HEK293T (cell line): ENCODE data around the gene PGAM2.

Source experiments
- CTCF ChIA-PET: fragments of 350-600 bp; formaldehyde crosslinking; extraction: SDS; loops from one replicate; lab custom pipeline; 2021; ENCODE audit warnings: antibody characterized with exemption, inconsistent platforms; lab: Yijun Ruan, JAX
- POLR2A ChIA-PET: fragments of 350-600 bp; formaldehyde crosslinking; extraction: SDS; loops from one replicate; lab custom pipeline; 2020; ENCODE audit warnings: antibody characterized with exemption, inconsistent platforms; lab: Yijun Ruan, JAX
- DNase-seq: peaks from one replicate; pipeline ENCODE4 v3.0.0; 2012; ENCODE audit warnings: mixed read lengths; ENCODE audit errors: extremely low spot score
- ARNT ChIP-seq: fragments of 450-650 bp; IDR thresholded peaks from 2 replicates; pipeline ENCODE4 v1.6.1; 2017; ENCODE audit warnings: mild to moderate bottlenecking
- BHLHE40 ChIP-seq: fragments of 450-650 bp; IDR thresholded peaks from 2 replicates; pipeline ENCODE4 v1.6.1; 2016; ENCODE audit warnings: mild to moderate bottlenecking, moderate library complexity, borderline replicate concordance
- CTBP1 ChIP-seq: fragments of 450-650 bp; IDR thresholded peaks from 2 replicates; pipeline ENCODE4 v1.6.1; 2016; ENCODE audit warnings: borderline replicate concordance
- ELF4 ChIP-seq: fragments of 450-650 bp; IDR thresholded peaks from 2 replicates; pipeline ENCODE4 v1.6.1; 2017; ENCODE audit warnings: antibody characterized with exemption
- FOXA1 ChIP-seq: fragments of 450-650 bp; IDR thresholded peaks from 2 replicates; pipeline ENCODE4 v1.6.1; 2016; ENCODE audit warnings: mild to moderate bottlenecking
- FOXK2 ChIP-seq: fragments of 450-650 bp; IDR thresholded peaks from 2 replicates; pipeline ENCODE4 v1.6.1; 2016; ENCODE audit warnings: mild to moderate bottlenecking
- FOXM1 ChIP-seq: fragments of 450-650 bp; IDR thresholded peaks from 2 replicates; pipeline ENCODE4 v1.6.1; 2017; ENCODE audit warnings: mild to moderate bottlenecking, borderline replicate concordance
- HDGF ChIP-seq: fragments of 450-650 bp; IDR thresholded peaks from 2 replicates; pipeline ENCODE4 v1.6.1; 2017; ENCODE audit warnings: antibody characterized with exemption, borderline replicate concordance
- L3MBTL2 ChIP-seq: fragments of 450-650 bp; conservative IDR thresholded peaks from 2 replicates; pipeline ENCODE4 v1.6.1; 2016; ENCODE audit warnings: mild to moderate bottlenecking
- LEF1 ChIP-seq: fragments of 450-650 bp; IDR thresholded peaks from 2 replicates; pipeline ENCODE4 v1.6.1; 2017; ENCODE audit warnings: mild to moderate bottlenecking, borderline replicate concordance
- NFRKB ChIP-seq: fragments of 450-650 bp; IDR thresholded peaks from 2 replicates; pipeline ENCODE4 v1.6.1; 2016; ENCODE audit warnings: mild to moderate bottlenecking, moderate library complexity
- SP1 ChIP-seq: fragments of 450-650 bp; IDR thresholded peaks from 2 replicates; pipeline ENCODE4 v1.6.1; 2017
- SUZ12 ChIP-seq: fragments of 450-650 bp; IDR thresholded peaks from 2 replicates; pipeline ENCODE4 v1.6.1; 2016; ENCODE audit warnings: mild to moderate bottlenecking
- TARDBP ChIP-seq: fragments of 450-650 bp; IDR thresholded peaks from 2 replicates; pipeline ENCODE4 v1.6.1; 2016
- ZNF384 ChIP-seq: fragments of 450-650 bp; IDR thresholded peaks from 2 replicates; pipeline ENCODE4 v1.6.1; 2016
- TF ChIP-seq, protein P1 (sequence below): fragments of 450-650 bp; IDR thresholded peaks from 2 replicates; pipeline ENCODE4 v1.6.1; 2016

Gene PGAM2

DNA sequence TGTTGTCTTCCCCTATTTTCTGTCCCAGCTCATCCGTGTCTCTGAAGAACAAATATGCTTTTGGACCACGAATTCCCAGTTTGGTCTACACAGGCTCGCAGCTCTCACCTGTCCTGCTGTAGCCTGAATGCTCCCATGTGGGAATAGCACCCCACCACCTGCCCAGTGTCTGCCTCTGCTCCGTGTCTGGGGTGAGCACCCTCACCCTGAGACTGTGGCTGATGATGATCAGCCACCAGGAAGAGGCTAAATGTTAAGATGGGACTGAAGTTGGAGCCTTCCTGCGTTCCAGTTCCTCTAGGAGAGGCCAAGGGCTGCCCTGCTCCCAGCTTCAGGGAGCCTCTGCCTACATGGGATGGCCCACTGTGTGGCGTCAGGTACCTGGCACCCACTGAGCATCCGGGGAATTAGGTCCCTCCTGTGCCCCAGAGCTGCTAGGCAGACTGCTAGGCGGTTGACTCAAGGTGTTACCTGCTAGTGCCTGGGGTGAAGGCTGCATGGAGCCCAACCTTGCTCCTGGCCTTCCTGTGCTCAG lies 3.7 kb downstream of the PGAM2 start:
- TF ChIP-seq HDGF, result no peak
- TF ChIP-seq SUZ12, result no peak
- TF ChIP-seq ARNT, result no peak
- TF ChIP-seq, protein P1, sequence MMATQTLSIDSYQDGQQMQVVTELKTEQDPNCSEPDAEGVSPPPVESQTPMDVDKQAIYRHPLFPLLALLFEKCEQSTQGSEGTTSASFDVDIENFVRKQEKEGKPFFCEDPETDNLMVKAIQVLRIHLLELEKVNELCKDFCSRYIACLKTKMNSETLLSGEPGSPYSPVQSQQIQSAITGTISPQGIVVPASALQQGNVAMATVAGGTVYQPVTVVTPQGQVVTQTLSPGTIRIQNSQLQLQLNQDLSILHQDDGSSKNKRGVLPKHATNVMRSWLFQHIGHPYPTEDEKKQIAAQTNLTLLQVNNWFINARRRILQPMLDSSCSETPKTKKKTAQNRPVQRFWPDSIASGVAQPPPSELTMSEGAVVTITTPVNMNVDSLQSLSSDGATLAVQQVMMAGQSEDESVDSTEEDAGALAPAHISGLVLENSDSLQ, result no peak
- TF ChIP-seq TARDBP, result no peak
- no peak for DNase-seq
- ChIA-PET POLR2A (interaction anchor here (0.8 to 1.4 kb wide), 2 partner anchors 10 to 18 kb away, joined by 3 read pairs; no protein-coding TSS in a partner anchor), CTCF (interaction anchor here (0.6 kb wide), 1 partner anchor 10 kb away, joined by 3 read pairs; no protein-coding TSS in a partner anchor)

DNA sequence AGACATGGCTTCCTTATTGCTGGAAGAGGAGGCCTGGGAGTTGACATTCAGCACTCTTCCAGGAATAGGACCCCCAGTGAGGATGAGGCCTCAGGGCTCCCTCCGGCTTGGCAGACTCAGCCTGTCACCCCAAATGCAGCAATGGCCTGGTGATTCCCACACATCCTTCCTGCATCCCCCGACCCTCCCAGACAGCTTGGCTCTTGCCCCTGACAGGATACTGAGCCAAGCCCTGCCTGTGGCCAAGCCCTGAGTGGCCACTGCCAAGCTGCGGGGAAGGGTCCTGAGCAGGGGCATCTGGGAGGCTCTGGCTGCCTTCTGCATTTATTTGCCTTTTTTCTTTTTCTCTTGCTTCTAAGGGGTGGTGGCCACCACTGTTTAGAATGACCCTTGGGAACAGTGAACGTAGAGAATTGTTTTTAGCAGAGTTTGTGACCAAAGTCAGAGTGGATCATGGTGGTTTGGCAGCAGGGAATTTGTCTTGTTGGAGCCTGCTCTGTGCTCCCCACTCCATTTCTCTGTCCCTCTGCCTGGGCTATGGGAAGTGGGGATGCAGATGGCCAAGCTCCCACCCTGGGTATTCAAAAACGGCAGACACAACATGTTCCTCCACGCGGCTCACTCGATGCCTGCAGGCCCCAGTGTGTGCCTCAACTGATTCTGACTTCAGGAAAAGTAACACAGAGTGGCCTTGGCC lies 4.3 kb downstream of the PGAM2 start:
- POLR2A ChIA-PET, result interaction anchor here (0.8 kb wide), 1 partner anchor 18 kb away, joined by 3 read pairs; no protein-coding TSS in a partner anchor
- no peak for DNase-seq
- CTCF ChIA-PET, result interaction anchor here (0.6 kb wide), 1 partner anchor 11 kb away, joined by 3 read pairs; no protein-coding TSS in a partner anchor
- TF ChIP-seq FOXK2, result no peak

DNA sequence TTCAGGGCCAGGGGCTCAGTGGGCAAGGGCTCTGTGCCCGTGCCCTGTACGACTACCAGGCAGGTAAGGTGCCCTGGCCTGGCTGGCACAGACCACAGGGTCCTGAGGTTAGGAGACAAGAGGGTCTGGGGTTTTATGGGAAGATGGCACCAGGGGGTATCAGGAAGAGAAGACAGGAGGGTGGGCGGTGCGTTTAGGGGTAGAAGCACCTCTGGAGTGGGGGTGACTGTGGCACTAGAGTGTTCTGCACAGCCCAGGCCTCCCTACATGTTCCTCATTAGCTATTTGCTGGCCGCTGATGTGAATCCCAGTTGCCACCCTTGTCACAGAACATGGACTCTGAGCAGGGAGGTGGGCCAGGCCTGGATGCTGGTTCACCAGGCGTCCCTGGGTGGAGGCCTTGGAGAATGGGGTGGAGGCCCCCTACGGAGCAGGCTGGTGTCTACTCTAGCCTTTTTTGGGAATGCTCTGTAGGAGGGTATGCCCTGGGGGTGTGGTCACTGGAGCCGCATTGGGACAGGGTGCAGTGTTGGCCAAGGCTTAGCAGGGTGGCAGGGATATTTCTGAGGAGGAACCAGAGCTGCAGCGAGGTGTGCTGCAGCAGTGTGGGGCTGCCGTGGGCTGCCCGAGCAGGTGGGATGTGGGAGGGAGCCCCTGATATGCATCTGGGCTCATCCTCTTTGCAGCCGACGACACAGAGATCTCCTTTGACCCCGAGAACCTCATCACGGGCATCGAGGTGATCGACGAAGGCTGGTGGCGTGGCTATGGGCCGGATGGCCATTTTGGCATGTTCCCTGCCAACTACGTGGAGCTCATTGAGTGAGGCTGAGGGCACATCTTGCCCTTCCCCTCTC lies 5.0 kb downstream of the PGAM2 start:
- ChIA-PET POLR2A (no interaction called here), CTCF (interaction anchor here (0.6 kb wide), 1 partner anchor 10 kb away, joined by 4 read pairs; no protein-coding TSS in a partner anchor)
- TF ChIP-seq CTBP1 (no peak), FOXA1 (no peak), SP1 (no peak), SUZ12 (no peak), LEF1 (no peak), FOXK2 (no peak), HDGF (no peak)
- no peak for DNase-seq

DNA sequence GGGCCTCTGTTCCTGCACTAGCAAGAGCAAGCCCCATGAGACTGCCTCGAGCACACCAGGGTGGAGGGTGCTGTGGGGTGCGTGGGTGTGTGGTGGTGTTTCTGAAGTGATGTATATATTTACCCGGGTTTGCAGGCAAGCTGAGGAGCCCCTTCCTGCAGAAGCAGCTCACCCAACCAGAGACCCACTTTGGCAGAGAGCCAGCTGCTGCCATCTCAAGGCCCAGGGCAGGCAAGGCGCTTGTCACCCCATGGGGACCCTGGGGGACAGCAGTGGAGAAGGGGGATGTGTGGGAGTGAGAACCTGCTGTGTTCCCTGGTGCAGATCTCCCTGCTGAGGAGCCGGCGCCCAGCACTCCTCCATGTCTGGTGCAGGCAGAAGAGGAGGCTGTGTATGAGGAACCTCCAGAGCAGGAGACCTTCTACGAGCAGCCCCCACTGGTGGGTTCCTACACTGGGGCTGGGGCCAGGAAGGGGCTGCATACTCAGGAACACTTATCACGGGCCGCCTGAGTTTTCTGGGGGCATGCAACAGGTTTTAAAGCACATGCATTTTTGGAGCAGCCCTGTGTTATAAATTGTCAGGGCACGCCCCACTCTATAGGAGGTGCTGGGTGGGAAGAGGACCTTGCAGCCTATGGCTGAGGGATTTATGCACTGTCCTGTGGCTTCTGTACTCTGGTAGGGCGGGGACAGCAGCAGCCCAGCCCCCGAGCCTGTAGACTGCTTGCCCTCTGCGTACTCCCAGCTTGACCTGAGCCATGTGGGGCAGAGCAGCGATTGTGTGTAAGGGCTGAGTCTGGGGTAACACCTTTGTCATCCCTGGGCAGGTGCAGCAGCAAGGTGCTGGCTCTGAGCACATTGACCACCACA lies 5.9 kb downstream of the PGAM2 start:
- DNase-seq, result no peak

DNA sequence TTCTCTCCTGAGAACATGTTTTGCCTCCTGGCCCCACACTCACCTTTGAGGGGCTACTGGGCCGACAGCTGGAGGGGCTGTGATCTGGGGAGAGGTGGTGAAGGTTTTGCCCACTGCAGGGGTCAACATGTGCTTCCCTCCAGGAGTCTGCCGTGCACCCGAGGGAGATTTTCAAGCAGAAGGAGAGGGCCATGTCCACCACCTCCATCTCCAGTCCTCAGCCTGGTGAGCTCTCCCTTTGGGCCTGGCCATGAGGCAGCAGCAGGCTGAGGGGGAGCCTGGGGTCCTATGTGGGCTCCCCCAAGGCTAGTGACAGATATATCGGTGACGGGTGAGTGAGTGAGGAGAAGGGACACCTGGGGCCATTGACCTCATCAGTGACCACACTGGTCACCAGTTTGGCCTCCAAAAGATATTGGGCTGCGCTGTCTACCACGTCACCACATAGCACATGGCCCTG lies 6.6 kb downstream of the PGAM2 start:
- CTCF ChIA-PET, result no interaction called here

More for the DNA sequence above, 5.9 kb downstream of the PGAM2 start:
- POLR2A ChIA-PET, result no interaction called here
- CTCF ChIA-PET, result interaction anchor here (0.6 kb wide), 1 partner anchor 11 kb away, joined by 4 read pairs; no protein-coding TSS in a partner anchor
- TF ChIP-seq NFRKB (no peak), FOXK2 (no peak)
- TF ChIP-seq, protein P1, result no peak

DNA sequence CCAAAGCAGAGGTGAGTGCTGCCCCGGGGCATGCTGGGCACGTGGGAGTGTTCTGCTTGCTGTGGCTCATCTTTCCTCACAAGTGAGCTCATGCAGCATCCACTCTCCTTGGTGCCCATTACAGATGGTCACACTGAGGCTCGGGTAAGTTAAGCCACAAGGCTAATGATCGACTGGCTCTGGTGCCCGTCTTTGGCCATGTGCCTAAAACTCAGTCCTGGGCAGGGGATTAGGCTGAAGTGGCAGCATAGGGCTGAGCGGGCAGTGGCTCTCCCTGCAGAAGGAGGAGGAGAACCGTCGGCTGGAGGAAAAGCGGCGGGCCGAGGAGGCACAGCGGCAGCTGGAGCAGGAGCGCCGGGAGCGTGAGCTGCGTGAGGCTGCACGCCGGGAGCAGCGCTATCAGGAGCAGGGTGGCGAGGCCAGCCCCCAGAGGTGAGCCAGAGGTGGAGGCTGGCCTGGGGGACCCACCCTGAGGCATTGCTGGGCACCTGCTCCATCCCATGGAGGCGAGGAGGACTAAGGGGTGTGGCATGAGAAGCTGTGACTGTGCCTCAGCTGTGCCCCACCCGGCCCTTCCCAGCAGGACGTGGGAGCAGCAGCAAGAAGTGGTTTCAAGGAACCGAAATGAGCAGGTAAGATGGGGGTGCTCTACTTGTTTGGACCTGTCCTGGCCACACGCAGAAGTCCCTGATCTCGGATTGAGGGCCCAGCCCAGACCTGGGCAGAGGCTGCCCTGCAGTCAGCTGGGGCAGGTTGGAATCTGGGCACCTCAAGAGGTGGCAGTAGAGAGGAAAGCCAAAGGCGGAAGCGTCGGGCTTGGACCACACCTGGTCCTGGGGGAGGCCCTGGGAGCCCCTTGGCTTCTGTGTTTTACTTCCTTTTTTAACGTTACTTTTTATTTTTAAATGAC lies 7.3 kb downstream of the PGAM2 start:
- DNase-seq, result no peak
- TF ChIP-seq FOXK2 (no peak), ELF4 (no peak), SP1 (no peak), ARNT (no peak), SUZ12 (no peak), FOXM1 (no peak), HDGF (no peak), NFRKB (no peak), L3MBTL2 (no peak), LEF1 (no peak), ZNF384 (no peak), TARDBP (no peak), BHLHE40 (no peak), CTBP1 (no peak), FOXA1 (no peak)
- TF ChIP-seq, protein P1, result no peak
- ChIA-PET POLR2A (interaction anchor here (0.7 kb wide), 1 partner anchor 14 kb away, joined by 3 read pairs; the partner anchor contains the start of gene DBNL), CTCF (no interaction called here)

More for the DNA sequence above, 6.6 kb downstream of the PGAM2 start:
- TF ChIP-seq ARNT, result no peak
- no peak for TF ChIP-seq FOXK2
- no peak for TF ChIP-seq LEF1
- TF ChIP-seq SP1, result no peak
- TF ChIP-seq NFRKB, result no peak
- no peak for TF ChIP-seq ZNF384
- TF ChIP-seq L3MBTL2, result no peak
- no peak for DNase-seq
- POLR2A ChIA-PET, result no interaction called here
